Nephron progenitor cell (in vitro differentiated cells): Measurements from ENCODE around the gene LTBP4.
A peak's percentile ranks its signal among the peaks of the same experiment; 100 is the strongest.

Experiments used
- DNase-seq: peaks from one replicate; pipeline ENCODE4 v3.0.0; 2021
- H3K27ac Mint-ChIP-seq: 2 replicates; pipeline ENCODE4 v1.8.0; 2021; ENCODE audit warnings: mild to moderate bottlenecking, moderate library complexity, mixed read lengths
- H3K27me3 Mint-ChIP-seq: 2 replicates; pipeline ENCODE4 v1.8.0; 2021; ENCODE audit warnings: mild to moderate bottlenecking, low read depth, mixed read lengths; ENCODE audit not compliant: poor library complexity
- H3K36me3 Mint-ChIP-seq: 2 replicates; pipeline ENCODE4 v1.8.0; 2021; ENCODE audit warnings: low read depth, mixed read lengths
- H3K4me1 Mint-ChIP-seq: 2 replicates; pipeline ENCODE4 v1.8.0; 2021; ENCODE audit warnings: mixed read lengths
- H3K4me3 Mint-ChIP-seq: 2 replicates; pipeline ENCODE4 v1.8.0; 2021; ENCODE audit warnings: mild to moderate bottlenecking, moderate library complexity, mixed read lengths
- H3K9me3 Mint-ChIP-seq: 2 replicates; pipeline ENCODE4 v1.8.0; 2021; ENCODE audit warnings: mild to moderate bottlenecking, moderate library complexity, mixed read lengths
- CTCF ChIP-seq: fragments of 200-600 bp; sonication (generic); IDR thresholded peaks from 2 replicates; pipeline ENCODE4 v1.5.0; 2021; ENCODE audit warnings: antibody characterized with exemption

Gene LTBP4

GRCh38 chr19:40575326-40575725 is 25.8 kb upstream of the LTBP4 start:
- peaks cover 4% of the 10 kb centered on the region for H3K36me3 Mint-ChIP-seq
- peak overlapping the region; percentile 15 for H3K4me3 Mint-ChIP-seq
- H3K4me1 Mint-ChIP-seq = peaks cover 23% of the 10 kb centered on the region
- peaks cover 28% of the 10 kb centered on the region for H3K27me3 Mint-ChIP-seq
- no peak overlapping the region for H3K27ac Mint-ChIP-seq
- H3K9me3 Mint-ChIP-seq = peaks cover 3% of the 10 kb centered on the region
- TF ChIP-seq CTCF = no peak
- no peak for DNase-seq

GRCh38 chr19:40576151-40576584 is 25.0 kb upstream of the LTBP4 start:
- peaks cover 17% of the 10 kb centered on the region for H3K4me1 Mint-ChIP-seq
- H3K36me3 Mint-ChIP-seq = peaks cover 9% of the 10 kb centered on the region
- no peak overlapping the region for H3K27ac Mint-ChIP-seq
- no peak for TF ChIP-seq CTCF
- H3K9me3 Mint-ChIP-seq = no peaks in the 10 kb centered on the region
- peak overlapping the region; percentile 84 for H3K4me3 Mint-ChIP-seq
- H3K27me3 Mint-ChIP-seq = peaks cover 22% of the 10 kb centered on the region
- peak; percentile 39 for DNase-seq

GRCh38 chr19:40576585-40577451 is 24.4 kb upstream of the LTBP4 start, which contains the start of gene SHKBP1:
TSS of gene SHKBP1 (plus strand) at chr19:40576873. CDS start at chr19:40576900, 27 bp downstream.
- Mint-ChIP-seq H3K36me3 (peaks cover 9% of the 10 kb centered on the region), H3K27me3 (peaks cover 19% of the 10 kb centered on the region), H3K4me1 (peaks cover 17% of the 10 kb centered on the region), H3K4me3 (peak within 1 kb of the TSS; percentile 84), H3K9me3 (no peaks in the 10 kb centered on the region), H3K27ac (no peak within 1 kb of the TSS)
- peak; percentile 94 for DNase-seq
- TF ChIP-seq CTCF = no peak

- no peak for TF ChIP-seq CTCF
- peaks cover 17% of the 10 kb centered on the region for H3K36me3 Mint-ChIP-seq
- peak overlapping the region; percentile 84 for H3K4me3 Mint-ChIP-seq
- no peaks in the 10 kb centered on the region for H3K9me3 Mint-ChIP-seq
- DNase-seq = no peak
- H3K27me3 Mint-ChIP-seq = peaks cover 9% of the 10 kb centered on the region
- peaks cover 24% of the 10 kb centered on the region for H3K4me1 Mint-ChIP-seq
- no peak overlapping the region for H3K27ac Mint-ChIP-seq
Observed at GRCh38 chr19:40578442-40578908, 22.7 kb upstream of the LTBP4 start.

- Mint-ChIP-seq H3K36me3 (peaks cover 29% of the 10 kb centered on the region), H3K27ac (no peak overlapping the region), H3K4me3 (no peak overlapping the region), H3K4me1 (peaks cover 36% of the 10 kb centered on the region), H3K27me3 (peaks cover 3% of the 10 kb centered on the region), H3K9me3 (no peaks in the 10 kb centered on the region)
- no peak for DNase-seq
- no peak for TF ChIP-seq CTCF
Observed at GRCh38 chr19:40580619-40581018, 20.6 kb upstream of the LTBP4 start.
